ENCODE data around the gene DNAH11.

DNA sequence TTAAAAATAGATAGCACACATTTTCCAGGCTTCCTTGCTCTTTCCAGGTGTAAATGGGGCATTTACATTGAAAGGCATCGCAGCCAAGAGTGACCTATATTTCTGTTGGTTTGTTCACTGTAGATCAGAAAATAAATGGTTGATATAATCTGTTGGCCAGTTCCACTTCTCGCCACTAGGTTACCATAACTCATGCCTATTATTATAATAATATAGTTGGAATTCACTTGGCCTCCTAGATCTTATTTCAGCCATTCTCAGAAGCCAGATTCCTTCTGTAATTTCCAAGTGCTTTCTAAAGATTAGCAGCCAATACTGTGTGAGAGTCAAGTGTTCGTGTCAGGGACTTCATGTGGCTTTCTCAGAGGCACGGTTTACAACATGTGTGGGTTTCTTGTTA is 179.5 kb downstream of the DNAH11 start:
- peak in 1 of 2 donors; percentile 10 for TF ChIP-seq CTCF (conservative IDR thresholded peaks at IDR 0.05 in 1 of 2, IDR thresholded peaks at IDR 0.05 in 1 of 2; ENCODE audit: low read depth in 1 of 2, low read length in 2 of 2)
- no peak for TF ChIP-seq EZH2 (IDR thresholded peaks at IDR 0.05; ENCODE audit: low read length, missing control alignments)

Measured in fibroblast of lung (primary cell).